Measurements from ENCODE around the gene AP5Z1.

DNA sequence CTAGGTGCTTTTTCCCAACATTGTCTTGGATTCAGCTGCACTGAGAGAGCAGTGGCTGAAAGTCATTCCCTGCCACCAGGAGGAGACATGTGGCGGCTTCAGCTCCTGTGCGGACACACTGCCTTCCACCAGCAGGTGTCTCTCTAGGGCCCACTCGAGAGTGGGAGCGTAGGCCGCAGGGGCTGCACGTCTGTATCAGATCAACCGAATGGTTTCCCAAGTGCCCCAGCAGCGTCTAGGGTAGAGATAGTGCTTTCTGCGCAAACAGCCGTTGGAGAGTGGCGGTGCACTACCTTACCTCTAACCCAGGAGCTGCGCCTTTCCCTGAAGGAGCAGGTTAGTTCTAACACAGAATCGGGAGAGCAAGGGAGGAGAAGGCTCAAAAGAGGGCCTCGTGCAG is 54.8 kb downstream of the AP5Z1 start:
- TF ChIP-seq CTCF (IDR thresholded peaks at IDR 0.05; ENCODE audit: low read depth, low read length), result peak; percentile 53
- TF ChIP-seq EZH2phosphoT487 (IDR thresholded peaks at IDR 0.05; ENCODE audit: low read depth), result no peak
